HepG2 (cell line): Measurements from ENCODE around the gene LIM2. TPM values are rescaled to one million over a fixed set of nuclear protein-coding genes. Genes with fewer than 3 reads are reported as not detected.

Experiments used
- ATAC-seq: fragments of 200-7000 bp; cut with Tn5 transposase; 3 replicates; pipeline ENCODE4 v1.9.1; 2020; ENCODE audit warnings: mild to moderate bottlenecking, moderate library complexity
- BruUV-seq: library from RNA; stranded (reverse); fragments of 400-500 nt; replicated peaks from 2 replicates; lab custom pipeline; 2021; lab: Mats Ljungman, UMichigan
- CTCF ChIA-PET: fragments of 300-600 bp; formaldehyde crosslinking; extraction: SDS; loops from one replicate; lab custom pipeline; 2021; ENCODE audit warnings: low total read pairs, inconsistent platforms, low intra/inter-chr PET ratio; lab: Yijun Ruan, JAX
- POLR2A ChIA-PET: fragments of 350-600 bp; sonication (Branson Sonifier 250); formaldehyde crosslinking; loops from one replicate; lab custom pipeline; 2020; ENCODE audit warnings: antibody characterized with exemption, inconsistent platforms; lab: Yijun Ruan, JAX
- DNase-seq: peaks from one replicate; pipeline ENCODE4 v3.0.0-alpha.2; 2015; ENCODE audit warnings: low spot score
- FAIRE-seq: peaks from 3 replicates; lab custom pipeline; 2011; peaks lifted over from hg19 to GRCh38; lab: Jason Lieb, UNC
- H2AFZ ChIP-seq: one replicate; pipeline ENCODE4 v1.6.1; 2011; ENCODE audit warnings: low read length, inconsistent platforms
- H3K27ac ChIP-seq: fragments of 300-600 bp; 3 replicates; pipeline ENCODE4 v1.8.0; 2011; ENCODE audit warnings: mixed run types, mild to moderate bottlenecking, mixed read lengths, low read length, inconsistent platforms; ENCODE audit not compliant: insufficient read depth; ENCODE audit errors: extremely low read length
- H3K27me3 ChIP-seq, 2 experiments: fragments of 200-600 bp in 1 of 2; 2 replicates in 1 of 2; 3 replicates in 1 of 2; pipeline versions ENCODE4 v1.6.0 to v1.8.0; 2011; ENCODE audit warnings: low read length in 2 of 2, mild to moderate bottlenecking in 2 of 2, moderate library complexity in 2 of 2, inconsistent platforms in 1 of 2; ENCODE audit not compliant: insufficient read depth in 2 of 2, control insufficient read depth in 1 of 2
- H3K36me3 ChIP-seq, 2 experiments: fragments of 200-600 bp in 1 of 2; replicated peaks in 1 of 2; 2 replicates in 1 of 2; 3 replicates in 1 of 2; pipeline versions ENCODE4 v1.5.1 to v1.8.0; 2011; ENCODE audit warnings: low read length in 2 of 2, inconsistent platforms in 1 of 2; ENCODE audit not compliant: insufficient read depth in 2 of 2, control insufficient read depth in 1 of 2
- H3K4me1 ChIP-seq: 2 replicates; pipeline ENCODE4 v1.5.1; 2012; ENCODE audit warnings: low read length, inconsistent platforms; ENCODE audit not compliant: insufficient read depth
- H3K4me2 ChIP-seq: 2 replicates; pipeline ENCODE4 v1.6.0; 2011; ENCODE audit warnings: low read depth, low read length, inconsistent platforms
- H3K4me3 ChIP-seq, 3 experiments: fragments of 200-600 bp in 1 of 3; sonication (generic), shearing (Covaris generic) in 1 of 3; replicated peaks in 1 of 3; 2 replicates each; pipeline ENCODE4 v1.5.1; 2011 to 2016; ENCODE audit warnings: low read length in 3 of 3, inconsistent platforms in 2 of 3, low read depth in 2 of 3, mild to moderate bottlenecking in 2 of 3, control low read depth in 1 of 3, mixed read lengths in 1 of 3; ENCODE audit not compliant: insufficient read depth in 1 of 3
- H3K79me2 ChIP-seq: one replicate; pipeline ENCODE4 v1.6.1; 2011; ENCODE audit warnings: low read length, inconsistent platforms; ENCODE audit not compliant: insufficient read depth
- H3K9ac ChIP-seq: 2 replicates; pipeline ENCODE4 v1.6.0; 2011; ENCODE audit warnings: mild to moderate bottlenecking, low read depth, low read length, inconsistent platforms; ENCODE audit not compliant: insufficient read depth
- H3K9me3 ChIP-seq: 2 replicates; pipeline ENCODE4 v1.5.1; 2012; ENCODE audit warnings: mild to moderate bottlenecking, low read length
- H4K20me1 ChIP-seq: 2 replicates; pipeline ENCODE4 v1.6.0; 2011; ENCODE audit warnings: inconsistent platforms, mild to moderate bottlenecking, low read length, moderate library complexity; ENCODE audit not compliant: insufficient read depth
- DMAP1 ChIP-seq: IDR thresholded peaks from 2 replicates; pipeline ENCODE4 v1.6.1; 2016
- GATA4 ChIP-seq: sonication (generic); IDR thresholded peaks from 2 replicates; pipeline ENCODE4 v1.6.1; 2016; ENCODE audit warnings: antibody characterized with exemption, low read depth, borderline replicate concordance
- HNRNPH1 ChIP-seq: fragments of 200-400 bp; formaldehyde crosslinking; optimal IDR thresholded peaks from 2 replicates; pipeline ENCODE3; 2017; ENCODE audit warnings: mild to moderate bottlenecking, low read depth, low read length
- HOXA7 ChIP-seq: sonication (generic); formaldehyde crosslinking; IDR thresholded peaks from 2 replicates; pipeline ENCODE4 v1.8.1; 2022; ENCODE audit warnings: mild to moderate bottlenecking, missing genetic modification reagents, moderate library complexity
- JARID2 ChIP-seq: sonication (generic); formaldehyde crosslinking; IDR thresholded peaks from 2 replicates; pipeline ENCODE4 v1.8.1; 2023; ENCODE audit warnings: missing genetic modification reagents, inconsistent platforms; ENCODE audit not compliant: insufficient replicate concordance
- KDM1A ChIP-seq: IDR thresholded peaks from 2 replicates; pipeline ENCODE4 v1.6.1; 2016; ENCODE audit warnings: missing compliant biosample characterization
- NFKB2 ChIP-seq: sonication (generic); formaldehyde crosslinking; IDR thresholded peaks from 2 replicates; pipeline ENCODE4 v1.4.0; 2020; ENCODE audit warnings: missing genetic modification reagents, borderline replicate concordance
- PAWR ChIP-seq: sonication (generic); formaldehyde crosslinking; IDR thresholded peaks from 2 replicates; pipeline ENCODE4 v1.4.0; 2020; ENCODE audit warnings: missing genetic modification reagents, mild to moderate bottlenecking, borderline replicate concordance
- PTBP1 ChIP-seq: fragments of 200-400 bp; formaldehyde crosslinking; IDR thresholded peaks from 2 replicates; pipeline ENCODE4 v1.6.1; 2018; ENCODE audit warnings: low read length, low read depth; ENCODE audit not compliant: poor library complexity, severe bottlenecking
- RBM39 ChIP-seq: fragments of 200-400 bp; formaldehyde crosslinking; IDR thresholded peaks from one replicate; pipeline ENCODE4 v1.6.1; 2018; ENCODE audit warnings: antibody characterized with exemption, mild to moderate bottlenecking, low read depth, low read length; ENCODE audit not compliant: poor library complexity, severe bottlenecking
- SMYD3 ChIP-seq: sonication (generic); formaldehyde crosslinking; IDR thresholded peaks from 2 replicates; pipeline ENCODE4 v1.8.1; 2023; ENCODE audit warnings: mild to moderate bottlenecking, missing genetic modification reagents
- SOX5 ChIP-seq: IDR thresholded peaks from 2 replicates; pipeline ENCODE4 v1.6.1; 2016; ENCODE audit warnings: borderline replicate concordance
- SP140L ChIP-seq: sonication (generic); formaldehyde crosslinking; IDR thresholded peaks from 2 replicates; pipeline ENCODE4 v1.4.0; 2020; ENCODE audit warnings: missing genetic modification reagents, borderline replicate concordance
- ZBTB7A ChIP-seq: sonication (generic); formaldehyde crosslinking; IDR thresholded peaks from 2 replicates; pipeline ENCODE4 v1.8.0; 2022; ENCODE audit warnings: mild to moderate bottlenecking, missing genetic modification reagents
- ZNF317 ChIP-seq: sonication (generic); formaldehyde crosslinking; IDR thresholded peaks from 2 replicates; pipeline ENCODE4 v1.5.0; 2020; ENCODE audit warnings: mild to moderate bottlenecking, missing genetic modification reagents
- ZNF605 ChIP-seq: sonication (generic); formaldehyde crosslinking; IDR thresholded peaks from 2 replicates; pipeline ENCODE4 v1.8.0; 2022; ENCODE audit warnings: mild to moderate bottlenecking, missing genetic modification reagents
- ZNF746 ChIP-seq: sonication (generic); formaldehyde crosslinking; IDR thresholded peaks from 2 replicates; pipeline ENCODE4 v1.8.0; 2022; ENCODE audit warnings: mild to moderate bottlenecking, missing genetic modification reagents
- ZNF761 ChIP-seq: sonication (generic); formaldehyde crosslinking; conservative IDR thresholded peaks from 2 replicates; pipeline ENCODE4 v1.4.0; 2020; ENCODE audit warnings: mild to moderate bottlenecking, missing genetic modification reagents
- WGBS: methylation state at CpG from one replicate; pipeline ENCODE4 v1.1.6; 2017; ENCODE audit warnings: low lambda C conversion rate; 5-methylcytosine and 5-hydroxymethylcytosine counted together
- in situ Hi-C: cut with HindIII; loops from 2 replicates; pipeline ENCODE4 v1.10.0; 2017; ENCODE audit warnings: low pct_unique_long_range_greater_than_20kb; ENCODE audit not compliant: extremely low pct_ligation_motif_present
- intact Hi-C: fragments of 100-400 bp; cut with micrococcal nuclease; formaldehyde crosslinking; loops from one replicate; pipeline ENCODE4 v1.10.0; 2022; ENCODE audit not compliant: unreplicated experiment
- polyA plus RNA-seq, 8 experiments: library from polyadenylated mRNA; depleted of rRNA in 3 of 8; stranded (reverse) in 7 of 8; unstranded in 1 of 8; fragments of >200 nt; fragmentation: Illumina TruSeq in 4 of 8; extraction: Trizol in 4 of 8; gene quantifications; 2 replicates each; pipeline versions ENCODE4 v1.2.1 to v1.2.3, GENCODE V29; 2011 to 2016; ENCODE audit warnings: low read depth in 4 of 8, missing spikeins in 1 of 8, mixed read lengths in 1 of 8; ENCODE audit not compliant: insufficient read depth in 1 of 8
- total RNA-seq, 5 experiments: library from RNA; depleted of rRNA; stranded (reverse); fragments of >200 nt; fragmentation: Illumina TruSeq; extraction: Trizol; gene quantifications; 2 replicates each; pipeline ENCODE4 v1.2.3, GENCODE V29; 2016; ENCODE audit warnings: low read depth in 1 of 5
- TF ChIP-seq, protein P1 (sequence below), 2 experiments: sonication (generic) in 1 of 2; formaldehyde crosslinking in 1 of 2; IDR thresholded peaks; 2 replicates each; pipeline versions ENCODE4 v1.4.0 to v1.6.1; 2016 to 2020; ENCODE audit warnings: borderline replicate concordance in 1 of 2, low read depth in 1 of 2, mild to moderate bottlenecking in 1 of 2, missing genetic modification reagents in 1 of 2
- TF ChIP-seq, protein P2 (sequence below): sonication (generic); formaldehyde crosslinking; IDR thresholded peaks from 2 replicates; pipeline ENCODE4 v1.4.0; 2020; ENCODE audit warnings: missing genetic modification reagents

The LIM2 gene
- total and polyA plus RNA-seq, 2 of the 13 experiments (the other 11 are each of a cell fraction or from before 2014, with no cell fraction given): 1.3 TPM; not detected in 1

DNA sequence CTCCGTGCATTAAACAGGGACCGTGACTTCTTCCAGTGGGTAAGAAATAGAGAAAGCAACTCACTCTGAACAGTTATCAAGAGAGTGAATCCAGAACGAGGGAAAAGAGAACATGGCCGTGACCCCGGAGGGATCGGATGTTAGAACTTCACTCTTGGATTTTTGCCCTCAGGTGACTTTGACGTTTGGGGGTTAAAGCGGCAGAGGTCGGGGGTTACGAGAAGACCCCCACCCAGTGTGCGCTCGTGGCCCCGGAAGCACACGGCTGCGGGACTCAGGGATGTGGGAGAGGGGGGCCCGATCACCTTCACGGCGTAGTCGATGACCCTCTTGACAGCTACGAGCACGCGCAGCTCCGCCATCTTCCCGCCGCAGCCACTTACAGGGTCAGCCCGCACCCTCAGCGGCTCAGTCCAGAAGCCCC is 21.8 kb downstream of the LIM2 start, which contains the start of gene ETFB:
ETFB (minus strand) TSS at position 424 of the 424 bp plus-strand sequence; CDS start at position 362, 62 bp downstream.
- ChIA-PET POLR2A (interaction anchor here (0.6 to 7.8 kb wide), 12 partner anchors 10 to 855 kb away, joined by 3 to 309 read pairs (median 6); partner anchors contain the start of genes C19orf84, LIM2 and VSIG10L), CTCF (no interaction called here)
- Histone ChIP-seq H3K36me3 (no peaks in the 10 kb centered on the region), H3K27ac (peak within 1 kb of the TSS; percentile 100), H4K20me1 (no peaks in the 10 kb centered on the region), H3K9ac (peak within 1 kb of the TSS; percentile 100), H3K27me3 (peaks cover 0 to 7% of the 10 kb centered on the region in 2 experiments; a peak in 2 of 5 replicates), H3K79me2 (peaks cover 40% of the 10 kb centered on the region), H3K9me3 (no peaks in the 10 kb centered on the region), H3K4me1 (peaks cover 55% of the 10 kb centered on the region), H2AFZ (no peak within 1 kb of the TSS), H3K4me2 (peak within 1 kb of the TSS; percentile 100), H3K4me3 (peak within 1 kb of the TSS; percentile 80 to 94 (median 94))
- no peak for ATAC-seq
- DNase-seq: no peak
- BruUV-seq: TSS peak; percentile 87
- FAIRE-seq: no peak
- in situ Hi-C loops: no loop called here
- intact Hi-C loops: no loop called here
- WGBS: under 1% methylated on average over 16 of the region's 27 CpGs
- TF ChIP-seq NFKB2: no peak
- no peak for TF ChIP-seq KDM1A
- TF ChIP-seq, protein P1, sequence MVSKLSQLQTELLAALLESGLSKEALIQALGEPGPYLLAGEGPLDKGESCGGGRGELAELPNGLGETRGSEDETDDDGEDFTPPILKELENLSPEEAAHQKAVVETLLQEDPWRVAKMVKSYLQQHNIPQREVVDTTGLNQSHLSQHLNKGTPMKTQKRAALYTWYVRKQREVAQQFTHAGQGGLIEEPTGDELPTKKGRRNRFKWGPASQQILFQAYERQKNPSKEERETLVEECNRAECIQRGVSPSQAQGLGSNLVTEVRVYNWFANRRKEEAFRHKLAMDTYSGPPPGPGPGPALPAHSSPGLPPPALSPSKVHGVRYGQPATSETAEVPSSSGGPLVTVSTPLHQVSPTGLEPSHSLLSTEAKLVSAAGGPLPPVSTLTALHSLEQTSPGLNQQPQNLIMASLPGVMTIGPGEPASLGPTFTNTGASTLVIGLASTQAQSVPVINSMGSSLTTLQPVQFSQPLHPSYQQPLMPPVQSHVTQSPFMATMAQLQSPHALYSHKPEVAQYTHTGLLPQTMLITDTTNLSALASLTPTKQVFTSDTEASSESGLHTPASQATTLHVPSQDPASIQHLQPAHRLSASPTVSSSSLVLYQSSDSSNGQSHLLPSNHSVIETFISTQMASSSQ (IDR thresholded peaks at IDR 0.05; ENCODE audit: low read depth): 0 out of 2 replicates have a peak, but pooled peaks have one; percentile 7
- TF ChIP-seq, protein P1 (CRISPR knock-in tag; IDR thresholded peaks at IDR 0.05; ENCODE audit: borderline replicate concordance): no peak
- TF ChIP-seq PTBP1: no peak
- TF ChIP-seq SP140L: no peak
- TF ChIP-seq SMYD3 (CRISPR knock-in tag): no peak; the same call in 1 of the 2 replicates
- TF ChIP-seq ZNF317: 0 out of 2 replicates have a peak, but pooled peaks have one; percentile 19
- no peak for TF ChIP-seq ZNF746 (CRISPR knock-in tag)
- TF ChIP-seq HNRNPH1: no peak
- TF ChIP-seq PAWR (CRISPR knock-in tag): no peak
- TF ChIP-seq ZNF761 (CRISPR knock-in tag): no peak
- no peak for TF ChIP-seq RBM39
- TF ChIP-seq HOXA7 (CRISPR knock-in tag): no peak
- 0 out of 2 replicates have a peak, but pooled peaks have one; percentile 19 for TF ChIP-seq ZNF605
- TF ChIP-seq, protein P2, sequence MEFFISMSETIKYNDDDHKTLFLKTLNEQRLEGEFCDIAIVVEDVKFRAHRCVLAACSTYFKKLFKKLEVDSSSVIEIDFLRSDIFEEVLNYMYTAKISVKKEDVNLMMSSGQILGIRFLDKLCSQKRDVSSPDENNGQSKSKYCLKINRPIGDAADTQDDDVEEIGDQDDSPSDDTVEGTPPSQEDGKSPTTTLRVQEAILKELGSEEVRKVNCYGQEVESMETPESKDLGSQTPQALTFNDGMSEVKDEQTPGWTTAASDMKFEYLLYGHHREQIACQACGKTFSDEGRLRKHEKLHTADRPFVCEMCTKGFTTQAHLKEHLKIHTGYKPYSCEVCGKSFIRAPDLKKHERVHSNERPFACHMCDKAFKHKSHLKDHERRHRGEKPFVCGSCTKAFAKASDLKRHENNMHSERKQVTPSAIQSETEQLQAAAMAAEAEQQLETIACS (CRISPR knock-in tag): peak; percentile 59; the same call in 1 of the 2 replicates
- peak; percentile 18; the same call in 1 of the 2 replicates for TF ChIP-seq ZBTB7A (CRISPR knock-in tag)
- no peak for TF ChIP-seq SOX5
- TF ChIP-seq DMAP1: peak; percentile 8; the same call in 1 of the 2 replicates
- peak; percentile 25; the same call in 1 of the 2 replicates for TF ChIP-seq GATA4
- TF ChIP-seq JARID2 (CRISPR knock-in tag): no peak
